Measurements from ENCODE around the gene RLF.

GRCh38 chr1:40240390-40240789, 79.2 kb downstream of the RLF start:
- TF ChIP-seq, protein P1, sequence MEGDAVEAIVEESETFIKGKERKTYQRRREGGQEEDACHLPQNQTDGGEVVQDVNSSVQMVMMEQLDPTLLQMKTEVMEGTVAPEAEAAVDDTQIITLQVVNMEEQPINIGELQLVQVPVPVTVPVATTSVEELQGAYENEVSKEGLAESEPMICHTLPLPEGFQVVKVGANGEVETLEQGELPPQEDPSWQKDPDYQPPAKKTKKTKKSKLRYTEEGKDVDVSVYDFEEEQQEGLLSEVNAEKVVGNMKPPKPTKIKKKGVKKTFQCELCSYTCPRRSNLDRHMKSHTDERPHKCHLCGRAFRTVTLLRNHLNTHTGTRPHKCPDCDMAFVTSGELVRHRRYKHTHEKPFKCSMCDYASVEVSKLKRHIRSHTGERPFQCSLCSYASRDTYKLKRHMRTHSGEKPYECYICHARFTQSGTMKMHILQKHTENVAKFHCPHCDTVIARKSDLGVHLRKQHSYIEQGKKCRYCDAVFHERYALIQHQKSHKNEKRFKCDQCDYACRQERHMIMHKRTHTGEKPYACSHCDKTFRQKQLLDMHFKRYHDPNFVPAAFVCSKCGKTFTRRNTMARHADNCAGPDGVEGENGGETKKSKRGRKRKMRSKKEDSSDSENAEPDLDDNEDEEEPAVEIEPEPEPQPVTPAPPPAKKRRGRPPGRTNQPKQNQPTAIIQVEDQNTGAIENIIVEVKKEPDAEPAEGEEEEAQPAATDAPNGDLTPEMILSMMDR (IDR thresholded peaks at IDR 0.05) = no peak
- TF ChIP-seq, protein P2, sequence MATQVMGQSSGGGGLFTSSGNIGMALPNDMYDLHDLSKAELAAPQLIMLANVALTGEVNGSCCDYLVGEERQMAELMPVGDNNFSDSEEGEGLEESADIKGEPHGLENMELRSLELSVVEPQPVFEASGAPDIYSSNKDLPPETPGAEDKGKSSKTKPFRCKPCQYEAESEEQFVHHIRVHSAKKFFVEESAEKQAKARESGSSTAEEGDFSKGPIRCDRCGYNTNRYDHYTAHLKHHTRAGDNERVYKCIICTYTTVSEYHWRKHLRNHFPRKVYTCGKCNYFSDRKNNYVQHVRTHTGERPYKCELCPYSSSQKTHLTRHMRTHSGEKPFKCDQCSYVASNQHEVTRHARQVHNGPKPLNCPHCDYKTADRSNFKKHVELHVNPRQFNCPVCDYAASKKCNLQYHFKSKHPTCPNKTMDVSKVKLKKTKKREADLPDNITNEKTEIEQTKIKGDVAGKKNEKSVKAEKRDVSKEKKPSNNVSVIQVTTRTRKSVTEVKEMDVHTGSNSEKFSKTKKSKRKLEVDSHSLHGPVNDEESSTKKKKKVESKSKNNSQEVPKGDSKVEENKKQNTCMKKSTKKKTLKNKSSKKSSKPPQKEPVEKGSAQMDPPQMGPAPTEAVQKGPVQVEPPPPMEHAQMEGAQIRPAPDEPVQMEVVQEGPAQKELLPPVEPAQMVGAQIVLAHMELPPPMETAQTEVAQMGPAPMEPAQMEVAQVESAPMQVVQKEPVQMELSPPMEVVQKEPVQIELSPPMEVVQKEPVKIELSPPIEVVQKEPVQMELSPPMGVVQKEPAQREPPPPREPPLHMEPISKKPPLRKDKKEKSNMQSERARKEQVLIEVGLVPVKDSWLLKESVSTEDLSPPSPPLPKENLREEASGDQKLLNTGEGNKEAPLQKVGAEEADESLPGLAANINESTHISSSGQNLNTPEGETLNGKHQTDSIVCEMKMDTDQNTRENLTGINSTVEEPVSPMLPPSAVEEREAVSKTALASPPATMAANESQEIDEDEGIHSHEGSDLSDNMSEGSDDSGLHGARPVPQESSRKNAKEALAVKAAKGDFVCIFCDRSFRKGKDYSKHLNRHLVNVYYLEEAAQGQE (IDR thresholded peaks at IDR 0.05; ENCODE audit: insufficient read depth in 1 of 2, low read depth in 2 of 2, low read length in 1 of 2) = no peak
- no peak for TF ChIP-seq POLR2AphosphoS5 (IDR thresholded peaks at IDR 0.05; ENCODE audit: low read depth, low read length)
- no peak for TF ChIP-seq TCF7L2 (IDR thresholded peaks at IDR 0.05; ENCODE audit: low read depth, low read length)
